GM23338 (cell line): Measurements from ENCODE around the gene TOP2A. TPM values are rescaled to one million over a fixed set of nuclear protein-coding genes. Genes with fewer than 3 reads are reported as not detected.

Source experiments
- ATAC-seq: fragments of 200-7000 bp; cut with Tn5 transposase; 3 replicates; pipeline ENCODE4 v1.9.1; 2020
- DNase-seq: peaks from one replicate; pipeline ENCODE4 v3.0.0-alpha.2; 2015; ENCODE audit warnings: low spot score
- H2AFZ ChIP-seq: fragments of 200-600 bp; sonication (generic); 2 replicates; pipeline ENCODE4 v1.8.0; 2016; ENCODE audit warnings: antibody characterized with exemption, mild to moderate bottlenecking, moderate library complexity
- H3F3A ChIP-seq: fragments of 200-600 bp; sonication (generic); replicated peaks from 2 replicates; pipeline ENCODE4 v1.8.0; 2017; ENCODE audit warnings: antibody characterized with exemption, mixed run types, low read depth
- H3K27ac ChIP-seq: fragments of 200-600 bp; sonication (generic); 2 replicates; pipeline ENCODE4 v1.6.1; 2016; ENCODE audit warnings: low read depth
- H3K27me3 ChIP-seq: fragments of 200-600 bp; sonication (generic); 2 replicates; pipeline ENCODE4 v1.8.0; 2016; ENCODE audit warnings: mild to moderate bottlenecking, mixed run types, moderate library complexity; ENCODE audit not compliant: insufficient read depth
- H3K36me3 ChIP-seq: fragments of 200-600 bp; sonication (generic); 2 replicates; pipeline ENCODE4 v1.8.0; 2016; ENCODE audit warnings: mild to moderate bottlenecking; ENCODE audit not compliant: insufficient read depth
- H3K4me1 ChIP-seq: fragments of 200-600 bp; sonication (generic); 2 replicates; pipeline ENCODE4 v1.8.0; 2016; ENCODE audit warnings: mild to moderate bottlenecking, moderate library complexity; ENCODE audit not compliant: insufficient read depth
- H3K4me2 ChIP-seq: fragments of 200-600 bp; sonication (generic); 2 replicates; pipeline ENCODE4 v1.7.1; 2017; ENCODE audit warnings: mixed run types
- H3K4me3 ChIP-seq: fragments of 200-600 bp; sonication (generic); 2 replicates; pipeline ENCODE4 v1.6.1; 2016; ENCODE audit warnings: mixed run types
- H3K79me2 ChIP-seq: fragments of 200-600 bp; sonication (generic); replicated peaks from 2 replicates; pipeline ENCODE4 v1.8.0; 2017; ENCODE audit warnings: mild to moderate bottlenecking; ENCODE audit not compliant: insufficient read depth
- H3K9me2 ChIP-seq: fragments of 200-600 bp; sonication (generic); 2 replicates; pipeline ENCODE4 v1.8.0; 2017; ENCODE audit not compliant: insufficient read depth
- H4K20me1 ChIP-seq: fragments of 200-600 bp; sonication (generic); replicated peaks from 2 replicates; pipeline ENCODE4 v1.8.0; 2017; ENCODE audit warnings: mild to moderate bottlenecking; ENCODE audit not compliant: insufficient read depth
- H3K27ac Mint-ChIP-seq: 2 replicates; pipeline ENCODE4 v1.8.0; 2020; ENCODE audit warnings: inconsistent platforms, mild to moderate bottlenecking, moderate library complexity, mixed read lengths
- H3K27me3 Mint-ChIP-seq: 3 replicates; pipeline ENCODE4 v1.8.0; 2022; ENCODE audit warnings: low read depth, mild to moderate bottlenecking, moderate library complexity, mixed read lengths, inconsistent platforms; ENCODE audit not compliant: insufficient read depth, poor library complexity
- H3K36me3 Mint-ChIP-seq: 3 replicates; pipeline ENCODE4 v1.8.0; 2021; ENCODE audit warnings: low read depth, mild to moderate bottlenecking, inconsistent platforms, moderate library complexity, mixed read lengths
- H3K4me1 Mint-ChIP-seq: 3 replicates; pipeline ENCODE4 v1.8.0; 2020; ENCODE audit warnings: mild to moderate bottlenecking, inconsistent platforms, mixed read lengths
- H3K4me3 Mint-ChIP-seq: 3 replicates; pipeline ENCODE4 v1.8.0; 2021; ENCODE audit warnings: moderate library complexity, mild to moderate bottlenecking, inconsistent platforms, mixed read lengths
- H3K9me3 Mint-ChIP-seq: 3 replicates; pipeline ENCODE4 v1.8.0; 2020; ENCODE audit warnings: moderate library complexity, mild to moderate bottlenecking, inconsistent platforms, mixed read lengths
- CREB1 ChIP-seq: fragments of 250-450 bp; sonication (Bioruptor Pico); IDR thresholded peaks from 2 replicates; pipeline ENCODE4 v1.5.0; 2020; ENCODE audit warnings: low read depth, mild to moderate bottlenecking, moderate library complexity
- CTCF ChIP-seq, 2 experiments: fragments of 200-600 bp in 1 of 2; sonication (generic) in 1 of 2; conservative IDR thresholded peaks; 2 replicates each; pipeline versions ENCODE4 v1.5.1 to v1.6.1; 2016 to 2017; ENCODE audit warnings: antibody characterized with exemption in 2 of 2, low read depth in 2 of 2, mild to moderate bottlenecking in 2 of 2, moderate library complexity in 1 of 2
- ETS1 ChIP-seq: IDR thresholded peaks from 2 replicates; pipeline ENCODE4 v1.6.1; 2016; ENCODE audit warnings: antibody characterized with exemption
- EZH2phosphoT487 ChIP-seq: fragments of 200-600 bp; sonication (generic); IDR thresholded peaks from one replicate; pipeline ENCODE4 v1.8.1; 2018; ENCODE audit warnings: antibody characterized with exemption; ENCODE audit not compliant: unreplicated experiment
- JUNB ChIP-seq: IDR thresholded peaks from one replicate; pipeline ENCODE4 v1.6.1; 2016; ENCODE audit warnings: antibody characterized with exemption; ENCODE audit not compliant: unreplicated experiment
- NANOG ChIP-seq: IDR thresholded peaks from 2 replicates; pipeline ENCODE4 v1.6.1; 2016; ENCODE audit warnings: antibody characterized with exemption, borderline replicate concordance
- POLR2AphosphoS5 ChIP-seq: IDR thresholded peaks from 2 replicates; pipeline ENCODE4 v1.6.1; 2016; ENCODE audit warnings: antibody characterized with exemption, low read depth
- STAT1 ChIP-seq: IDR thresholded peaks from one replicate; pipeline ENCODE4 v1.6.1; 2016; ENCODE audit warnings: antibody characterized with exemption; ENCODE audit not compliant: unreplicated experiment
- ZNF114 ChIP-seq: fragments of 250-450 bp; sonication (Bioruptor Pico); IDR thresholded peaks from 2 replicates; pipeline ENCODE4 v1.5.0; 2020; ENCODE audit warnings: mild to moderate bottlenecking, moderate library complexity
- ZNF331 ChIP-seq: fragments of 250-450 bp; sonication (Bioruptor Pico); IDR thresholded peaks from 2 replicates; pipeline ENCODE4 v1.5.0; 2020; ENCODE audit warnings: low read depth, mild to moderate bottlenecking, moderate library complexity
- ZNF462 ChIP-seq: fragments of 250-450 bp; sonication (Bioruptor Pico); IDR thresholded peaks from 2 replicates; pipeline ENCODE4 v1.5.0; 2020; ENCODE audit warnings: mild to moderate bottlenecking, moderate library complexity
- polyA plus RNA-seq: library from polyadenylated mRNA; unstranded; fragments of >200 nt; fragmentation: Nextera tagmentation; extraction: Ambion mirVana; gene quantifications from 2 replicates; pipeline ENCODE4 v1.2.1, GENCODE V29; 2016
- total RNA-seq: library from RNA; depleted of rRNA; stranded (reverse); fragments of >200 nt; shearing (Covaris generic); gene quantifications from 2 replicates; pipeline ENCODE4 v1.2.3, GENCODE V29; 2014

The TOP2A gene
- total and polyA plus RNA-seq, 2 experiments from 2014 or later, result 263 to 442 TPM

- Histone ChIP-seq H3K9me2 (no peaks in the 10 kb centered on the region), H3K4me1 (peaks cover 22% of the 10 kb centered on the region), H3K79me2 (peaks cover 10% of the 10 kb centered on the region), H4K20me1 (no peaks in the 10 kb centered on the region), H3K27me3 (peaks cover 16% of the 10 kb centered on the region; the same call in 1 of the 2 replicates), H3K4me3 (no peak overlapping the region), H3K4me2 (no peak overlapping the region), H3K36me3 (no peaks in the 10 kb centered on the region), H3F3A (peaks cover 5% of the 10 kb centered on the region; the same call in 1 of the 2 replicates), H2AFZ (no peak overlapping the region), H3K27ac (no peak overlapping the region)
- no peak for ATAC-seq
- no peak overlapping the region for H3K27ac Mint-ChIP-seq
- H3K4me3 Mint-ChIP-seq, result no peak overlapping the region
- no peaks in the 10 kb centered on the region for H3K9me3 Mint-ChIP-seq
- TF ChIP-seq CTCF (conservative IDR thresholded peaks at IDR 0.05; ENCODE audit: low read depth in 2 of 2), result no peak
- no peak for TF ChIP-seq STAT1
- no peak for TF ChIP-seq ETS1
- no peak for TF ChIP-seq ZNF331 (CRISPR knock-in tag)
- TF ChIP-seq EZH2phosphoT487, result no peak
- no peak for TF ChIP-seq JUNB
- TF ChIP-seq ZNF114 (CRISPR knock-in tag), result no peak
- TF ChIP-seq POLR2AphosphoS5, result no peak
- no peak for TF ChIP-seq ZNF462 (CRISPR knock-in tag)
- TF ChIP-seq CREB1, result no peak
- TF ChIP-seq NANOG, result no peak
- H3K27me3 Mint-ChIP-seq, result peaks cover 10% of the 10 kb centered on the region
- H3K36me3 Mint-ChIP-seq, result no peaks in the 10 kb centered on the region; the same call in 2 of the 3 replicates
- no peak for DNase-seq
- peaks cover 22% of the 10 kb centered on the region for H3K4me1 Mint-ChIP-seq
These were observed 22.5 kb upstream of the TOP2A start for GRCh38 chr17:40440166-40440565.
